DND-41 (cell line): ENCODE results near the gene AHRR.
"Not testable (repeated sequence)": the region's sequence is repeated elsewhere in the genome, so short reads cannot be mapped to it uniquely, and the experiment has no call there.

Experiments
- ATAC-seq: fragments of 200-7000 bp; cut with Tn5 transposase; 3 replicates; pipeline ENCODE4 v1.9.1; 2021; ENCODE audit warnings: low read depth; ENCODE audit not compliant: insufficient read depth
- DNase-seq: peaks from one replicate; pipeline ENCODE4 v3.0.0-alpha.2; 2020
- H2AFZ ChIP-seq: 2 replicates; pipeline ENCODE4 v1.6.0; 2012; ENCODE audit warnings: low read depth, low read length
- H3K27ac ChIP-seq: 2 replicates; pipeline ENCODE4 v1.5.1; 2012; ENCODE audit warnings: low read length, inconsistent platforms
- H3K27me3 ChIP-seq: fragments of 200-600 bp; sonication (generic); 2 replicates; pipeline ENCODE4 v1.6.0; 2012; ENCODE audit warnings: low read length, mild to moderate bottlenecking, inconsistent platforms; ENCODE audit not compliant: insufficient read depth, poor library complexity
- H3K36me3 ChIP-seq: 2 replicates; pipeline ENCODE4 v1.5.1; 2012; ENCODE audit warnings: low read length, inconsistent platforms; ENCODE audit not compliant: insufficient read depth
- H3K4me1 ChIP-seq: 2 replicates; pipeline ENCODE4 v1.5.1; 2012; ENCODE audit warnings: mild to moderate bottlenecking, low read length; ENCODE audit not compliant: insufficient read depth
- H3K4me2 ChIP-seq: 2 replicates; pipeline ENCODE4 v1.6.0; 2012; ENCODE audit warnings: mild to moderate bottlenecking, moderate library complexity, low read length, inconsistent platforms; ENCODE audit not compliant: insufficient read depth
- H3K4me3 ChIP-seq, 2 experiments: fragments of 200-600 bp in 1 of 2; shearing (Covaris generic) in 1 of 2; 2 replicates each; pipeline ENCODE4 v1.5.1; 2012 to 2016; ENCODE audit warnings: inconsistent platforms in 2 of 2, low read length in 2 of 2, mild to moderate bottlenecking in 2 of 2, low read depth in 1 of 2, moderate library complexity in 1 of 2
- H3K79me2 ChIP-seq: 2 replicates; pipeline ENCODE4 v1.6.0; 2012; ENCODE audit warnings: low read length, inconsistent platforms; ENCODE audit not compliant: insufficient read depth
- H3K9ac ChIP-seq: 2 replicates; pipeline ENCODE4 v1.6.0; 2012; ENCODE audit warnings: low read depth, mild to moderate bottlenecking, inconsistent platforms, low read length, moderate library complexity
- H3K9me3 ChIP-seq: 2 replicates; pipeline ENCODE4 v1.5.1; 2012; ENCODE audit warnings: low read length, moderate library complexity, mild to moderate bottlenecking, inconsistent platforms; ENCODE audit not compliant: insufficient read depth, severe bottlenecking
- H4K20me1 ChIP-seq: 2 replicates; pipeline ENCODE4 v1.6.0; 2012; ENCODE audit warnings: low read length; ENCODE audit not compliant: insufficient read depth
- EZH2 ChIP-seq: IDR thresholded peaks from 3 replicates; pipeline ENCODE4 v1.6.1; 2012; ENCODE audit warnings: borderline replicate concordance, low read depth, mild to moderate bottlenecking, moderate library complexity, low read length, inconsistent platforms; ENCODE audit not compliant: severe bottlenecking
- TF ChIP-seq, protein P1 (sequence below): IDR thresholded peaks from 2 replicates; pipeline ENCODE4 v1.5.1; 2012; ENCODE audit warnings: borderline replicate concordance, low read length, moderate library complexity, mild to moderate bottlenecking; ENCODE audit not compliant: poor library complexity, severe bottlenecking; ENCODE audit errors: extremely low read depth

The AHRR gene

DNA sequence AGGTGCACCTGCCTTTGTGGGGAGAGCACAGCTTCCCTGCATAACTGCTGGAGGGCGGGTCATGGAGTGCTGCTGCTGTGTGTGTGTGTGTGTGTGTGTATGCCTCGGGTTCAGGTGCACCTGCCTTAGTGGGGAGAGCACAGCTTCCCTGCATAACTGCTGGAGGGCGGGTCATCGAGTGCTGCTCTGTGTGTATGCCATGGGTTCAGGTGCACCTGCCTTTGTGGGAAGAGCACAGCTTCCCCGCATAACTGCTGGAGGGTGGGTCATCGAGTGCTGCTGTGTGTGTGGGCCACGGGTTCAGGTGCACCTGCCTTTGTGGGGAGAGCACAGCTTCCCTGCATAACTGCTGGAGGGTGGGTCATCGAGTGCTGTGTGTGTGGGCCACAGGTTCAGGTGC, 19.1 kb upstream of the AHRR start:
- H4K20me1 ChIP-seq: peaks cover 59% of the 10 kb centered on the region
- not testable (repeated sequence) for H3K4me2 ChIP-seq, H3K27me3 ChIP-seq, H3K9me3 ChIP-seq, H2AFZ ChIP-seq, H3K9ac ChIP-seq, H3K4me1 ChIP-seq, DNase-seq, H3K27ac ChIP-seq, ATAC-seq, H3K4me3 ChIP-seq
- peaks cover 76% of the 10 kb centered on the region for H3K79me2 ChIP-seq
- peaks cover 27% of the 10 kb centered on the region for H3K36me3 ChIP-seq

DNA sequence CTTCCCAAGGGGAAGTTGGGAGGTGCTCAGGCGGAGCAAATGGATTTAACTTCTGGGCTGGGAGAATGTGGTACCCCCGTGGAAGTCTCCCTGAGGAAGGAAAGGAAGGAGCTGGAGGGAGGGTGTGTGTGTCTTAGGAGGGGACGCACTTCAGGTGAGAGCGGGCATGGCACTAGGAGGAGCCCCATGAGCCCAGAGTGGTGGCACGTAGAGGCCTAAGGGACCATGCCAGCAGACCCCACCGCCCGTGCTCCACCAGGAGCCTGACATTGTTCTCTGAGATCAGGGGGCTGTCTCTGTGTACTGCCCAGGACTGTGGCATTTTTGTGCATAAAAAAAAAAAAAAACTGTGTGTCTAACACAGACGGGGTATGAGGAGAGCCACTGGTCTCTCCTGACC, 18.5 kb upstream of the AHRR start:
- no peak overlapping the region for H3K4me3 ChIP-seq
- peaks cover 63% of the 10 kb centered on the region for H4K20me1 ChIP-seq
- no peaks in the 10 kb centered on the region for H3K9me3 ChIP-seq
- no peak overlapping the region for H2AFZ ChIP-seq
- TF ChIP-seq, protein P1, sequence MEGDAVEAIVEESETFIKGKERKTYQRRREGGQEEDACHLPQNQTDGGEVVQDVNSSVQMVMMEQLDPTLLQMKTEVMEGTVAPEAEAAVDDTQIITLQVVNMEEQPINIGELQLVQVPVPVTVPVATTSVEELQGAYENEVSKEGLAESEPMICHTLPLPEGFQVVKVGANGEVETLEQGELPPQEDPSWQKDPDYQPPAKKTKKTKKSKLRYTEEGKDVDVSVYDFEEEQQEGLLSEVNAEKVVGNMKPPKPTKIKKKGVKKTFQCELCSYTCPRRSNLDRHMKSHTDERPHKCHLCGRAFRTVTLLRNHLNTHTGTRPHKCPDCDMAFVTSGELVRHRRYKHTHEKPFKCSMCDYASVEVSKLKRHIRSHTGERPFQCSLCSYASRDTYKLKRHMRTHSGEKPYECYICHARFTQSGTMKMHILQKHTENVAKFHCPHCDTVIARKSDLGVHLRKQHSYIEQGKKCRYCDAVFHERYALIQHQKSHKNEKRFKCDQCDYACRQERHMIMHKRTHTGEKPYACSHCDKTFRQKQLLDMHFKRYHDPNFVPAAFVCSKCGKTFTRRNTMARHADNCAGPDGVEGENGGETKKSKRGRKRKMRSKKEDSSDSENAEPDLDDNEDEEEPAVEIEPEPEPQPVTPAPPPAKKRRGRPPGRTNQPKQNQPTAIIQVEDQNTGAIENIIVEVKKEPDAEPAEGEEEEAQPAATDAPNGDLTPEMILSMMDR: no peak
- TF ChIP-seq EZH2: no peak
- no peaks in the 10 kb centered on the region for H3K27me3 ChIP-seq
- H3K36me3 ChIP-seq: peaks cover 32% of the 10 kb centered on the region
- no peaks in the 10 kb centered on the region for H3K4me1 ChIP-seq
- DNase-seq (no peak), ATAC-seq (no peak; the same call in 2 of the 3 replicates)
- no peak overlapping the region for H3K4me2 ChIP-seq
- H3K27ac ChIP-seq: no peak overlapping the region
- no peak overlapping the region for H3K9ac ChIP-seq
- peaks cover 80% of the 10 kb centered on the region for H3K79me2 ChIP-seq

DNA sequence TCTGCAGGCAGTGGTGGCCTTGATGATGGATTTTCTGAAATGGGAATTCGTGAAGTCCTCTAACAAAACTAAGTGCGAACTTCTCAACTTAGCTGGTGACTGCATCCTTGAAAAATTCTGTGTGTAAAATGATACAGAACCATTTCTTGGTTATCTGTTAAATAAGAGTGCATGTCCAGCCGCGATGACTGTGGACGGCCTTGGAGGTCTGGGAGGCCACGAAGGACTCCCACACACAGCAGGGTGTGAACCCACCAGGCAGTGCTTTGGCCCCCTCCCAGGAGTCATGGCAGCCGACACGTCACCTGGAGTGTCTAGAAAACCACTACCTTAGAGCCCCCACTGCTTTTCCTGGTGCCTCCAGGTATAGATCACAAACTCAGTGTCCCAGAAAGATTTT, 17.8 kb upstream of the AHRR start:
- H3K4me1 ChIP-seq, DNase-seq, H2AFZ ChIP-seq, H3K27me3 ChIP-seq, H3K4me2 ChIP-seq, H3K27ac ChIP-seq, H3K4me3 ChIP-seq, H3K9me3 ChIP-seq, ATAC-seq, H3K9ac ChIP-seq: not testable (repeated sequence)
- Histone ChIP-seq H3K79me2 (peaks cover 77% of the 10 kb centered on the region), H3K36me3 (peaks cover 39% of the 10 kb centered on the region), H4K20me1 (peaks cover 63% of the 10 kb centered on the region)

DNA sequence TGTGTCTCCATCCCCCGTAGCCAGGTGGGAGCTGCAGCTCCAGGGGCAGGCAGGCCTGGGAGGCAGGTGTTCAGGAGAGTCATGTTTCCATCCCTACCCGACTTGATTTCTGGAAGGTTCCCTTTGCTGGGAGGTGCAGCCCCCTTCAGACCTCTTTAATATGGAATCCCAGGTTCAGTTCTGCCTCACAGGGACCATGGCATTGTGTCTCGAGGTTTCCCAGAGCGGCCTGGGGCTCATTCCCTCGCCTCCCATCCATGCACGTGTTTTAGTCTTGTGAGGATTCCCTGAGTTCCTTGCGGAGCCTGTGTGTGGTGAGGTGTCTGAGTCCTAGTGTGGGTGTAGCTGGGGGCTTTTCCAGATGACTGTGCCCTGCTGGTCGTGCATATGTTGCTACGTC, 16.5 kb upstream of the AHRR start:
- TF ChIP-seq, protein P1: no peak
- TF ChIP-seq EZH2: no peak
- ATAC-seq: no peak
- H4K20me1 ChIP-seq: peaks cover 70% of the 10 kb centered on the region

More for the DNA sequence above, 16.5 kb upstream of the AHRR start:
- Histone ChIP-seq H3K9ac (no peak overlapping the region), H3K4me1 (no peaks in the 10 kb centered on the region), H3K36me3 (peaks cover 49% of the 10 kb centered on the region), H3K27ac (no peak overlapping the region; the same call in 1 of the 2 replicates), H2AFZ (no peak overlapping the region), H3K27me3 (no peaks in the 10 kb centered on the region), H3K4me3 (no peak overlapping the region), H3K4me2 (no peak overlapping the region), H3K79me2 (peaks cover 70% of the 10 kb centered on the region), H3K9me3 (no peaks in the 10 kb centered on the region)
- no peak for DNase-seq
